Middle frontal gyrus (tissue), 1 donor: ENCODE results near the gene NLK.

Experiments used
- DNase-seq: peaks from one replicate; pipeline ENCODE4 v3.0.0-alpha.2; 2015; ENCODE audit warnings: low spot score; ENCODE audit errors: extremely low spot score

Gene NLK

GRCh38 chr17:28039251-28039650 lies 3.2 kb upstream of the NLK start:
- no peak for DNase-seq

- no peak for DNase-seq
Measured at GRCh38 chr17:28040406-28040805, 2.1 kb upstream of the NLK start.

GRCh38 chr17:28041068-28041843 lies 1.2 kb upstream of the NLK start:
- DNase-seq: peak; percentile 98

- no peak for DNase-seq
Measured at GRCh38 chr17:28041844-28042656, 427 bp upstream of the NLK start.

GRCh38 chr17:28042721-28043291 lies 329 bp downstream of the NLK start:
- no peak for DNase-seq

- DNase-seq: no peak
Measured at GRCh38 chr17:28043296-28043695, 819 bp downstream of the NLK start.

GRCh38 chr17:28043741-28044140 lies 1.3 kb downstream of the NLK start:
- no peak for DNase-seq

GRCh38 chr17:28045304-28045703 lies 2.8 kb downstream of the NLK start:
- DNase-seq: no peak

- no peak for DNase-seq
Measured at GRCh38 chr17:28046034-28046825, 3.8 kb downstream of the NLK start.

- no peak for DNase-seq
Measured at GRCh38 chr17:28047806-28048205, 5.3 kb downstream of the NLK start.

- DNase-seq: no peak
Measured at GRCh38 chr17:28049071-28049470, 6.6 kb downstream of the NLK start.

- DNase-seq: no peak
Measured at GRCh38 chr17:28053044-28053670, 10.7 kb downstream of the NLK start.

- no peak for DNase-seq
Measured at GRCh38 chr17:28053725-28054124, 11.2 kb downstream of the NLK start.

GRCh38 chr17:28055546-28056275 lies 13.2 kb downstream of the NLK start:
- no peak for DNase-seq

GRCh38 chr17:28056276-28056620 lies 13.8 kb downstream of the NLK start:
- no peak for DNase-seq

GRCh38 chr17:28057731-28058246 lies 15.3 kb downstream of the NLK start:
- no peak for DNase-seq

- no peak for DNase-seq
Measured at GRCh38 chr17:28059675-28060074, 17.2 kb downstream of the NLK start.

GRCh38 chr17:28065706-28066105 lies 23.2 kb downstream of the NLK start:
- no peak for DNase-seq

- DNase-seq: no peak
Measured at GRCh38 chr17:28069061-28069460, 26.6 kb downstream of the NLK start.

GRCh38 chr17:28071179-28071578 lies 28.7 kb downstream of the NLK start:
- no peak for DNase-seq
